Left renal cortex interstitium (tissue), 4 donors: ENCODE measurements around the gene ZNF337. TPM values are rescaled to one million over a fixed set of nuclear protein-coding genes. Genes with fewer than 3 reads are reported as not detected.
"Not testable (repeated sequence)": the region's sequence is repeated elsewhere in the genome, so short reads cannot be mapped to it uniquely, and the experiment has no call there.

Experiments
- DNase-seq, 4 donors: peaks; one replicate each; pipeline ENCODE4 v3.0.0-alpha.2; 2013; ENCODE audit warnings: low read depth in 4 of 4, low spot score in 2 of 4, missing footprints in 1 of 4
- polyA plus RNA-seq, 4 donors: library from polyadenylated mRNA; unstranded; fragments of 120-200 nt; gene quantifications; one replicate each; pipeline ENCODE4 v1.2.1, GENCODE V29; 2013; ENCODE audit not compliant: insufficient read length in 4 of 4

The ZNF337 gene
- polyA plus RNA-seq: 10 to 100 TPM; 21.3 to 39.8 (median 28.1) TPM

GRCh38 chr20:25696371-25697131 lies at the start of gene ZNF337:
TSS of gene ZNF337 (minus strand) at chr20:25696853. CDS start at chr20:25686417, 10,436 bp downstream.
- DNase-seq: peak; percentile 89 to 95 (median 91)

- DNase-seq: no peak
These were observed 49.1 kb upstream of the ZNF337 start for GRCh38 chr20:25745738-25746137.

GRCh38 chr20:25745100-25745499 lies 48.4 kb upstream of the ZNF337 start:
- no peak for DNase-seq

- DNase-seq: no peak
These were observed 47.6 kb upstream of the ZNF337 start for GRCh38 chr20:25744261-25744660.

GRCh38 chr20:25741088-25741487 lies 44.4 kb upstream of the ZNF337 start:
- no peak for DNase-seq

GRCh38 chr20:25739615-25740320 lies 43.1 kb upstream of the ZNF337 start:
- no peak for DNase-seq

- DNase-seq: no peak
These were observed 41.5 kb upstream of the ZNF337 start for GRCh38 chr20:25738198-25738597.

GRCh38 chr20:25733903-25734302 lies 37.2 kb upstream of the ZNF337 start:
- DNase-seq: no peak

- DNase-seq: no peak
These were observed 34.2 kb upstream of the ZNF337 start for GRCh38 chr20:25730862-25731261.

GRCh38 chr20:25726357-25726756 lies 29.7 kb upstream of the ZNF337 start:
- no peak for DNase-seq

GRCh38 chr20:25725639-25726038 lies 29.0 kb upstream of the ZNF337 start:
- DNase-seq: no peak

GRCh38 chr20:25723975-25724374 lies 27.3 kb upstream of the ZNF337 start:
- DNase-seq: no peak

- no peak for DNase-seq
These were observed 23.6 kb upstream of the ZNF337 start for GRCh38 chr20:25720285-25720684.

- not testable (repeated sequence) for DNase-seq
These were observed 22.5 kb upstream of the ZNF337 start for GRCh38 chr20:25718896-25719809.

GRCh38 chr20:25707695-25708094 lies 11.0 kb upstream of the ZNF337 start:
- DNase-seq: no peak

GRCh38 chr20:25706793-25707192 lies 10.1 kb upstream of the ZNF337 start:
- no peak for DNase-seq

GRCh38 chr20:25705830-25706351 lies 9.2 kb upstream of the ZNF337 start:
- DNase-seq: no peak

- not testable (repeated sequence) for DNase-seq
These were observed 7.7 kb upstream of the ZNF337 start for GRCh38 chr20:25704303-25704702.

- DNase-seq: not testable (repeated sequence)
These were observed 4.2 kb upstream of the ZNF337 start for GRCh38 chr20:25700835-25701234.

- no peak for DNase-seq
These were observed 3.3 kb upstream of the ZNF337 start for GRCh38 chr20:25699914-25700313.

GRCh38 chr20:25697132-25697446 lies 436 bp upstream of the ZNF337 start:
- no peak for DNase-seq
